ENCODE results near the gene TMEM117.

TMEM117 gene

DNA sequence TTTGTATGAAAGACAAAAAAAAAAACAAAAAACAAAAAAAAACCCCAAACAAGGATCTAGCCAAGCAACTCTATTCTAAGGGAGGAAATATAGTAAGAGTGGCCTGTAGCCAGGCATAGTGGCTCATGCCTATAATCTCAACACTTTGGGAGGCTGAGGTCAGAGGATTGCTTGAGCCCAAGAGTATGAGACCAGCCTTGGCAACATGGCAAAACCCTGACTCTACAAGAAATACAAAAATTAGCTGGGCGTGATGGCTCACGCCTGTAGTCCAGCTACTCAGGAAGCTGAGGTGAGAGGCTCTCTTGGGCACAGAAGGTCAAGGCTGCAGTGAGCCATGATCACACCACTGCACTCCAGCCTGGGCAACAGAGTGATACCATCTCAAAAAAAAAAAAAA lies 47.9 kb downstream of the TMEM117 start:
- TF ChIP-seq, protein P1, sequence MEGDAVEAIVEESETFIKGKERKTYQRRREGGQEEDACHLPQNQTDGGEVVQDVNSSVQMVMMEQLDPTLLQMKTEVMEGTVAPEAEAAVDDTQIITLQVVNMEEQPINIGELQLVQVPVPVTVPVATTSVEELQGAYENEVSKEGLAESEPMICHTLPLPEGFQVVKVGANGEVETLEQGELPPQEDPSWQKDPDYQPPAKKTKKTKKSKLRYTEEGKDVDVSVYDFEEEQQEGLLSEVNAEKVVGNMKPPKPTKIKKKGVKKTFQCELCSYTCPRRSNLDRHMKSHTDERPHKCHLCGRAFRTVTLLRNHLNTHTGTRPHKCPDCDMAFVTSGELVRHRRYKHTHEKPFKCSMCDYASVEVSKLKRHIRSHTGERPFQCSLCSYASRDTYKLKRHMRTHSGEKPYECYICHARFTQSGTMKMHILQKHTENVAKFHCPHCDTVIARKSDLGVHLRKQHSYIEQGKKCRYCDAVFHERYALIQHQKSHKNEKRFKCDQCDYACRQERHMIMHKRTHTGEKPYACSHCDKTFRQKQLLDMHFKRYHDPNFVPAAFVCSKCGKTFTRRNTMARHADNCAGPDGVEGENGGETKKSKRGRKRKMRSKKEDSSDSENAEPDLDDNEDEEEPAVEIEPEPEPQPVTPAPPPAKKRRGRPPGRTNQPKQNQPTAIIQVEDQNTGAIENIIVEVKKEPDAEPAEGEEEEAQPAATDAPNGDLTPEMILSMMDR (IDR thresholded peaks at IDR 0.05; ENCODE audit: low read length, missing control alignments), result no peak
- no peak for DNase-seq (ENCODE audit: low read depth)

DNA sequence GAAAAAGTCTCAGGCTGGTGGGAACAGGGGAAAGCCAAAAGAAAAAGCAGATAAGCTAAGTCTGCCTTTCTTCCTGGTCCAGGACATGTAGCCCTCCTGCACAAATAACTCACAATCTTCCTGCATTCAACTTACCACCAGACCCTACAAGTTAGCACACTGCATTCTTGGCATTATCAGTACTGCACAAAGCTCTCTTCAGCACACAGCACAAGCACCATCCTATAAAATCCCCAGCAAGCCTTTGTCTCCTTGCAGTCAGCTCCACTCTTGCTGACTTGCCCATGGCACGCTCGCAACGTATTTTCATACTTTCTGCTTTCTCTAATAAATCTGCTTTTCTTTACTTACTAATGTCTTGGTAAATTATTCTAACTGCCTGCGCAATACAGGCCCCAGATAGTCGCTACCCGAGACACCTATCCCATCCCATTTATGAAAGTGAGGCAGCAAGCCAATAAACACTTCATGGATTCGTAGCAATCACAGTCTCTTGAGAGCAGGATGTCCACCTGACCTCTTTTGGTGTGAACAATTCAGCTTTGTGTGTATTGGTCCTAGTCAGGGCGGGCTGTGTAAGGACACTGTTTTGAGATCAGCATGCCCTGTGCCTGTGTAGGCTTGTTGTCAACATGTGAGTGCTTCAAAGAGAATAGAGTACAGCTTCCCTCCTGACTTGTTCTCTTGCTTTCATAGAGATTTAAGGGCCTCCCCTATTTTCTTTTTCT lies 49.0 kb downstream of the TMEM117 start:
- TF ChIP-seq, protein P1 (IDR thresholded peaks at IDR 0.05; ENCODE audit: low read length, missing control alignments), result no peak
- no peak overlapping the region for H3K4me3 ChIP-seq (replicated peaks; ENCODE audit: low read depth, low read length)
- DNase-seq (ENCODE audit: low read depth), result no peak

More for the DNA sequence above, 47.9 kb downstream of the TMEM117 start:
- no peak overlapping the region for H3K4me3 ChIP-seq (replicated peaks; ENCODE audit: low read depth, low read length)

DNA sequence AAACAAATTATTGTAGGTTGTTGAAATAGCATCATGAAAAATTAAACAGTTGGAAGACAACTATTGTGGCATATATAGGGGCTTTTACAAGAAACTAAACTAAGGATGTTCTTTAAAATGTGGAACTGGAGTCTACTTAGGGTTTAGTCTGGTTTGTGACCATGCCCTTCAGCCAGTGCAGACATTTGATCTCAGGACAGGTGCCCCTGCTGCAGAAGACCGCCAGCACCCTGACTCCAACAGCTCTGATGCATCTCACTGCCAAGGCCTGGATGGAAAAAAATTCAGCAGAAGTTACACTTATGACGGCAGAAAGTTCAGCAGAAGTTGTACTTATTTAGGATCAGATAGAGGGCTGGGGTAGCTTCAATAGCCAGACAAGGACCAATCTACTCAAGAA lies 51.5 kb downstream of the TMEM117 start:
- TF ChIP-seq, protein P1 (IDR thresholded peaks at IDR 0.05; ENCODE audit: low read length, missing control alignments), result no peak
- H3K4me3 ChIP-seq (replicated peaks; ENCODE audit: low read depth, low read length), result no peak overlapping the region
- DNase-seq (ENCODE audit: low read depth), result no peak

DNA sequence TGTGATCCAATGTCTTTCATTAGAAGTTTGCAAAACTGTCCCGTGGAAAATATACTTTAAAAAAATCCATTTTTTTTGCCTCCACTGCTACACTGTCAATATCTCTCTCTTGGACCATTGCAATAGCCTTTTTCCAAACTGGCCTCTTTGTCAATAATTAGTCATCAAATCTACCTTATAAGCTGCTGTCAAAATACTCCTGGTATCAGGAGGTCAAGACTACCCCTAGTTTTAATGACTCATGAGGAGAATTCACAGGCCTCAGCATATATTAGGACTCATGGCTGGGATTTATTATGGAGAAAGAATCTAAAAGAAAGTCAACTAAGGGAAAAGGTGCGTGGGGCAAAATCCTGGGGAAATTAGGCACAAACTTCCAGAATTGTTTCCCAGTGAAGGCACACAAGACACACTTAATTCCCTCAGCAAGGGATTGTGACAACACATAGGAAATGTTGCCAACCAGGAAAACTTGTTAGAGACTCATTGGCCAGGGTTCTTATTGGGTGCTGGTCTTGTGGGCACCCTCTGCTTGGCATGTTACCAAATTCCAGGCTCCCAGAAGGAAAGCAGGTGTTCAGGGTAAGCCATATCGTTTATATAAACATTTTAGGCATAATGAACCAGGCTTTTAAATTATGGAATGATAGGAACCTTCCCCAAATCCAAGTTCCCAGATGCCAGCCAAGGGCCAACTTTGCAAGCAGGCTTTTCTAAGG lies 56.1 kb downstream of the TMEM117 start:
- no peak overlapping the region for H3K4me3 ChIP-seq (replicated peaks; ENCODE audit: low read depth, low read length)
- TF ChIP-seq, protein P1 (IDR thresholded peaks at IDR 0.05; ENCODE audit: low read length, missing control alignments), result no peak
- DNase-seq (ENCODE audit: low read depth), result no peak

DNA sequence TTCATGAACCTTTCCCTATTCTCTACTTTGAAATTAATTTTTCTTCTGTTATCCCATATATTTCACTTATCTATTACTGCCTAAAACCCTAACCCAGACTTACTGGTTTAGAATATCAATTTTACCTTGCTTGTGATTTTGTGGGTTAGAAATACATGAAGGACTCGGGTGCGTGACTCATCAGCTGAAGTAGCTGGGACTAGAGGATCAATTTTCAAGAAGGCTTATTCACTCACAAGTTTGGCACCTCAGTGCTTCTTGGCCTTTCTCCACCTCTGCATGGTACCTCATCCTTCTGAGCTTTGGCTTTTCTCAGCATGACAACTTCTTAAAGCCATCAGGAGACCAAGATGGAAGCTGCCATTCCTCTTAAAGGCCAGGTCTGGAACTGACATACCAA lies 57.8 kb downstream of the TMEM117 start:
- H3K4me3 ChIP-seq (replicated peaks; ENCODE audit: low read depth, low read length), result no peak overlapping the region
- TF ChIP-seq, protein P1 (IDR thresholded peaks at IDR 0.05; ENCODE audit: low read length, missing control alignments), result no peak
- DNase-seq (ENCODE audit: low read depth), result no peak

DNA sequence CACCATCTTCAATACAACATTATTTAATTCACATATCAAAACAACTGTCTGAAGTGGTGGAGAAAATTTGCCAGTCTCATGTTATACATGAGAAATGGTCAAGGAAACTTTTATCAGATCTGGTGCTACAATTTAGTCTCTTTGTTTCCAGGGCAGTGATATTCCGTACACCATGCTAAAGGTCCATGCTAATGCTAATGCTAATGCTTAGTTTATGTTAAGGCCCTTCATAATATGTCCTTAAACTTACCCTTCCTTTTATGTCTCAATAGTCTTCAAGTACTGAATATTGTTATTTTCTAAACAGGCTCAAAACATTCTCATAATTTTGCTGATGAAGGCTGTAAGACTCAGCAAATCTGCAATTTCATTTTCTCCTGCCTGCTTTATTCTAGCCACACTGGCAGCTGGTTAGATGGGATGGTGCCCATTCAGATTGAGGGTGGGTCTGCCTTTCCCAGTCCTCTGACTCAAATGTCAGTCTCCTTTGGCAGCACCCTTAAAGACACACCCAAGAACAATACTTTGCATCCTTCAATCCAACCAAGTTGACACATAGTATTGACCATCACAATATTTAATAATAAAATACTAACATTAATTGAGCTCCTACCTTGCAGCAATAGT lies 59.8 kb downstream of the TMEM117 start:
- TF ChIP-seq, protein P1 (IDR thresholded peaks at IDR 0.05; ENCODE audit: low read length, missing control alignments), result no peak
- DNase-seq (ENCODE audit: low read depth), result no peak
- no peak overlapping the region for H3K4me3 ChIP-seq (replicated peaks; ENCODE audit: low read depth, low read length)
